Endodermal cell (in vitro differentiated cells): ENCODE measurements around the gene ANKRD2. TPM values are rescaled to one million over a fixed set of nuclear protein-coding genes. Genes with fewer than 3 reads are reported as not detected.

Experiments used
- DNase-seq: peaks from one replicate; pipeline ENCODE4 v3.0.0-alpha.2; 2017
- H3K27ac ChIP-seq: 2 replicates; pipeline ENCODE4 v1.5.1; 2013; ENCODE audit warnings: mild to moderate bottlenecking, low read depth, low read length, moderate library complexity
- H3K27me3 ChIP-seq: 2 replicates; pipeline ENCODE4 v1.6.1; 2013; ENCODE audit warnings: mild to moderate bottlenecking, low read length, moderate library complexity; ENCODE audit not compliant: insufficient read depth, control insufficient read depth, poor library complexity, severe bottlenecking
- H3K36me3 ChIP-seq: 2 replicates; pipeline ENCODE4 v1.7.0; 2013; ENCODE audit warnings: mild to moderate bottlenecking, low read length, moderate library complexity; ENCODE audit not compliant: control insufficient read depth, insufficient read depth
- H3K4me1 ChIP-seq: one replicate; pipeline ENCODE4 v1.7.0; 2013; ENCODE audit warnings: low read length; ENCODE audit not compliant: control insufficient read depth, insufficient read depth
- H3K4me3 ChIP-seq: 2 replicates; pipeline ENCODE4 v1.5.1; 2013; ENCODE audit warnings: mild to moderate bottlenecking, low read length, moderate library complexity
- H3K9ac ChIP-seq: 2 replicates; pipeline ENCODE4 v1.6.1; 2013; ENCODE audit warnings: mild to moderate bottlenecking, low read length, moderate library complexity; ENCODE audit not compliant: poor library complexity, severe bottlenecking; ENCODE audit errors: extremely low read depth
- H3K9me3 ChIP-seq: 2 replicates; pipeline ENCODE4 v1.6.1; 2013; ENCODE audit warnings: mild to moderate bottlenecking, low read length, moderate library complexity; ENCODE audit not compliant: control insufficient read depth
- H3K27ac Mint-ChIP-seq: 2 replicates; pipeline ENCODE4 v1.8.0; 2020; ENCODE audit warnings: mixed read lengths
- H3K27me3 Mint-ChIP-seq: 2 replicates; pipeline ENCODE4 v1.8.0; 2021; ENCODE audit warnings: mild to moderate bottlenecking, mixed read lengths; ENCODE audit not compliant: insufficient read depth
- H3K36me3 Mint-ChIP-seq: 2 replicates; pipeline ENCODE4 v1.8.0; 2020; ENCODE audit warnings: low read depth, mixed read lengths
- H3K4me1 Mint-ChIP-seq: 2 replicates; pipeline ENCODE4 v1.8.0; 2020; ENCODE audit warnings: mixed read lengths
- H3K4me3 Mint-ChIP-seq: 2 replicates; pipeline ENCODE4 v1.8.0; 2020; ENCODE audit warnings: mild to moderate bottlenecking, moderate library complexity, mixed read lengths
- H3K9me3 Mint-ChIP-seq: 2 replicates; pipeline ENCODE4 v1.8.0; 2020; ENCODE audit warnings: mild to moderate bottlenecking, mixed read lengths
- CTCF ChIP-seq: fragments of 200-600 bp; sonication (generic); conservative IDR thresholded peaks from 2 replicates; pipeline ENCODE4 v1.5.0; 2021; ENCODE audit warnings: antibody characterized with exemption, mild to moderate bottlenecking
- WGBS, 2 experiments: methylation state at CpG; one replicate each; pipeline versions ENCODE4 v1.1.5 to v1.1.7; 2013; ENCODE audit warnings: missing lambda C conversion rate in 2 of 2, mixed read lengths in 1 of 2; ENCODE audit not compliant: insufficient coverage in 1 of 2, insufficient read length in 1 of 2; 5-methylcytosine and 5-hydroxymethylcytosine counted together
- total RNA-seq, 2 donors: library from RNA; stranded (reverse); fragmentation: NEBNext Ultra II Directional in 1 of 2; extraction: Animal tissue kit (Norgen Biotek cat#: 25700) in 1 of 2; gene quantifications; 2 replicates in 1 of 2; 3 replicates in 1 of 2; pipeline ENCODE4 v1.2.1, GENCODE V29; 2021

ANKRD2 gene
- total RNA-seq, 2 donors from 2014 or later: not detected

- Histone ChIP-seq H3K27me3 (no peaks in the 10 kb centered on the region), H3K36me3 (no peaks in the 10 kb centered on the region), H3K9ac (no peak overlapping the region), H3K27ac (no peak overlapping the region), H3K4me3 (no peak overlapping the region), H3K9me3 (peaks cover 6% of the 10 kb centered on the region), H3K4me1 (no peaks in the 10 kb centered on the region)
- no peak overlapping the region for H3K4me3 Mint-ChIP-seq
- DNase-seq: peak; percentile 87
- no peaks in the 10 kb centered on the region for H3K27me3 Mint-ChIP-seq
- H3K9me3 Mint-ChIP-seq: peaks cover 23% of the 10 kb centered on the region
- H3K27ac Mint-ChIP-seq: peak overlapping the region; percentile 48
- 89 to 94% methylated on average over 4 to 10 of the region's 10 CpGs for WGBS, 2 experiments
- peaks cover 9% of the 10 kb centered on the region for H3K4me1 Mint-ChIP-seq
- peak; percentile 29 for TF ChIP-seq CTCF
- H3K36me3 Mint-ChIP-seq: peaks cover 8% of the 10 kb centered on the region
Observed at GRCh38 chr10:97531401-97531986, 41.1 kb upstream of the ANKRD2 start.

- no peaks in the 10 kb centered on the region for H3K4me1 ChIP-seq
- H3K9me3 ChIP-seq: peaks cover 6% of the 10 kb centered on the region
- H3K27me3 Mint-ChIP-seq: no peaks in the 10 kb centered on the region
- H3K9ac ChIP-seq: no peak overlapping the region
- no peak overlapping the region for H3K4me3 ChIP-seq
- DNase-seq: peak; percentile 81
- H3K4me3 Mint-ChIP-seq: no peak overlapping the region
- 60 to 83% methylated on average over 3 to 12 of the region's 12 CpGs for WGBS, 2 experiments
- no peaks in the 10 kb centered on the region for H3K27me3 ChIP-seq
- H3K36me3 ChIP-seq: no peaks in the 10 kb centered on the region
- no peak for TF ChIP-seq CTCF
- H3K4me1 Mint-ChIP-seq: peaks cover 9% of the 10 kb centered on the region
- peaks cover 5% of the 10 kb centered on the region for H3K36me3 Mint-ChIP-seq
- peak overlapping the region; percentile 83 for H3K27ac Mint-ChIP-seq
- peaks cover 14% of the 10 kb centered on the region for H3K9me3 Mint-ChIP-seq
- H3K27ac ChIP-seq: no peak overlapping the region
Observed at GRCh38 chr10:97532935-97533671, 39.5 kb upstream of the ANKRD2 start.

DNA sequence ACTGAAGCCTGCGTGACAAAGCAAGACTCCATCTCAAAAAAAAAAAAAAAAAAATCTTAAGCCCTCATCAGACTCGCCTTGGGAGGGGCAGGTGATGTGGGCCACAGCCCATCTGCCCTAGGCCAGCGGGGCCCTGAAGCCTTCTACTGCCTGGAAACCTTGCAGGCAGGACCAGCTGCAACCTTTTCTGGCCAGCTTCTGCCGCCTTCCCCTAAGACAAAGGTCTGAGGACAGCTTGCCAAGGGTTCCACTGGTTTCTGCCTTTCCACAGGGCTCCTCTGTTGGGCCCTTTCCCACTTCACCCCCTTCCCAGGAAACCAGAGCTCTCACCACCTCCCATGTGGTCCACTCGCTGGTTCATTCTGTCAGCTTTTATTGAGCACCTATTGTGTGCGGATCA lies 38.7 kb upstream of the ANKRD2 start:
- H3K27me3 Mint-ChIP-seq: no peaks in the 10 kb centered on the region
- H3K9me3 ChIP-seq: peaks cover 6% of the 10 kb centered on the region
- H3K4me1 ChIP-seq: no peaks in the 10 kb centered on the region
- no peak overlapping the region for H3K27ac Mint-ChIP-seq
- no peak overlapping the region for H3K27ac ChIP-seq
- no peak overlapping the region for H3K4me3 Mint-ChIP-seq
- no peaks in the 10 kb centered on the region for H3K36me3 ChIP-seq
- no peak overlapping the region for H3K9ac ChIP-seq
- peaks cover 9% of the 10 kb centered on the region for H3K4me1 Mint-ChIP-seq
- TF ChIP-seq CTCF: no peak
- H3K4me3 ChIP-seq: no peak overlapping the region
- H3K27me3 ChIP-seq: no peaks in the 10 kb centered on the region
- 89 to 92% methylated on average over 5 to 6 of the region's 6 CpGs for WGBS, 2 experiments
- peaks cover 13% of the 10 kb centered on the region for H3K9me3 Mint-ChIP-seq
- peaks cover 5% of the 10 kb centered on the region for H3K36me3 Mint-ChIP-seq
- DNase-seq: no peak
